EH (cell line): ENCODE data around the gene ABCC4.

ENCODE experiments used
- DNase-seq: peaks from one replicate; pipeline ENCODE4 v3.0.0-alpha.2; 2015; ENCODE audit warnings: low read depth

ABCC4 gene

DNA sequence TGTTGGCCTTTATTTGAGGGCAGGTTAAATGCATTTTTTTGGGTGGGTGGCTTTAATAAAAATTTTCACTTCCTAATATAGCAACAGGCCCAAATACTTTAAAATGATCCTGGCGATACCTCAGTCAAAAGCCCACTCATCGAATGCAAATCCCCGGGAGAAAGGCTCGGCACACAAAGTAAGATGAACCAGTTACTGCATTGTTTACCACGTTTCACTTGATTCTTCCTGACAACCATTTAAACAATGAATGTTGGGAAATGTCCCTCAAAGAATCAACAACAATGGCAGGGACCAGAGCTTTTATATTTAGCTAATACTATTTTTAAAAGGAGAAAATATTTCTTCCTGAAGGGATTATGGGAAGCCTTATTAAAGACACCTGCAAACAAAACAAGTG is 187.7 kb downstream of the ABCC4 start:
- DNase-seq, result no peak

DNA sequence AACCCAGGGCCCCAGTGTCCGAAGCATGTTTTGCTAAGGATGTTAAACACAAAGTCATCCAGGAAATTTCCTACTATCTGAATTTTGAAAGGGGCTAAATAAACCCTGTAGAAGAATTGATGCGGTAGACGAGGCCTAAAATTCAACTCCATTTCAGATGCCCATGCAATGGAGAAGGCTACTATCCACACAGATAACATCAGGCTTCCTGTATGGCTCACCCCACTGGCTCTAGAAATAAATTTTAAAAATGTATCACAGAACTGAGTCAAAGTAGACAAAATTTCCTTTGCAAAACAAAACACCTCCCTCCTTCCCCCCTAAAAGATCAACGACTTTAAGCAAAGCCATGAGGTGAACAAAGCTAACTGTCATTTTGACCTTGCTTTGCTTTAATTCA is 188.4 kb downstream of the ABCC4 start:
- peak; percentile 25 for DNase-seq

DNA sequence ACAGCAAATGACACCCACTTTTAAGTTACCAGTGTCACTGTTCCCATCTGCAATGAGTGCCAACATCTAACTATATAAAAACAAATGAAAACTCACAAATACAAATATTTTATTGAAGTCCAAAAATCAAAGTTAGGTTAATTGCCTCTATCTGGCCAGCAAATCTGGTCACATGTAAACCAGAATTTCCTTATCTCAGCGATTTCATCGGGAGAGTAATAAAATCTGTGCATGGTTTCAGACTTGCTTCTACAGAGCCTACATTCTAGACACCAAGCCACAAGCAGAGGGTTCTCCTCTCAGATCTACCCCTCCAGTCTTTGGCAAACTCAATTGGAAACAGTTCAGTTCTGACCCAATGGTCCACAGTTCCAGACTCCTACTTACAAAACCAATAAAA is 189.6 kb downstream of the ABCC4 start:
- DNase-seq, result no peak

- DNase-seq, result peak; percentile 15
These were observed 194.7 kb downstream of the ABCC4 start for GRCh38 chr13:95106562-95106961.

DNA sequence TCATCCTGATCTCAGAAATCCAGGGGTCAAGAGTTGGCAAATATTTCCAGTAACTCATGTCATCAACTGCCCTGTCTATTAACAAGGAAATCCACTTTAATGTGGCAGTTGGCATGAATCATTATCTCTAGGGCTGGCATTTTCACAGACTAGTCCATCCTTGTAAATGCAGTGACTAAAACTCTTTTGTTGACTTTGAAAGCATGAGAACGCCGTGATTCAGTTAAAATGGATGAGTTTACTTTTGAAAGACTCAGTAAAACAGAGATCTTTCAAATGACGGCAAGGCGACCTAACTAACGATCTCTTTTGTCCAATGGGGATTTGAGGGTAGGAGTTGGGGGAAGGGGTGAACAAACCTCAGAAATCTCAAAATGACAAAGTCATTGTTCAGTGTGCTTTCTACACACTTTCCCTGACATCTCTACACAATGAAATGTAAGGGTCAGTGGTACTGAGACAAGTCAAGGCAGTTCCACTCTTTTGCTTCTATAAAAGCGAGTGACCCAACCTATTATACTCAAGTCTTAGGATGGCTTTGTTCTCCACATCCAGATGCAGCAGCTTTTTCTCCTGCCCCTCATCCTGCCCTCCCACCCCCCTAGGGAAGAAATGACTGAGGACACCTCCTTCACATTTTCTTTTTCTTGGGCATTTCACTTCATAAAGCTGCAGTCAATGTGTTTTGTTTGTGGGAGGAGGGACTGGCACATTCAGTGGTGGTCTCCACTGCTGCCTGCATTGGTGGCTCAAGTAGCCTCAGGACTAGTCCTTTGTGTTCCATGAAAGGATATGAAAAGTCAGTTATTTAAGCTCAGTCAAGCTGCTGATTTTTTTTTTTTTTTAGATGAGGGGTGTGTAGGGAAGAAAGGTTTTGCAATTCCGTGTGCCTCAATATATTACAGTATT is 200.5 kb downstream of the ABCC4 start:
- DNase-seq, result peak; percentile 95

DNA sequence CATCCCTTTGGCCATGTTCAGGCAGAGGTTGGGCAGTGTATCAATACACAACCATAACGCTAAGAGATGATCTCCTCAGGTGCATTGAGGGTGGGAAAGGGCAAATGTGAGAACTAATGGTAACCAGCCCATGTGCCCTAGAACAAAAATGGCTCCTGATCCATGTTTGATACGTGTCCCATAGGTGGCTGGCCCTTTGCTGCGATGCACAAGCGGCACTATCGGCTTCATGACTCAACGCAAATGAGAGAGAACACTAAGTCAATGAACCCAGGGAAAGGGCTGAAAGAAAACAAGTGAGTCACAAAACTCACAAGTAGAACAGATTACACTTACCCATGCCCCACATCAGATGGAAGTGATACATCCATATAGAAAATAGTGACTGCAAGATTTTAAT is 201.7 kb downstream of the ABCC4 start:
- peak; percentile 60 for DNase-seq

- no peak for DNase-seq
These were observed 202.3 kb downstream of the ABCC4 start for GRCh38 chr13:95098916-95099315.

GRCh38 chr13:95091755-95092154 is 209.5 kb downstream of the ABCC4 start:
- DNase-seq, result no peak

DNA sequence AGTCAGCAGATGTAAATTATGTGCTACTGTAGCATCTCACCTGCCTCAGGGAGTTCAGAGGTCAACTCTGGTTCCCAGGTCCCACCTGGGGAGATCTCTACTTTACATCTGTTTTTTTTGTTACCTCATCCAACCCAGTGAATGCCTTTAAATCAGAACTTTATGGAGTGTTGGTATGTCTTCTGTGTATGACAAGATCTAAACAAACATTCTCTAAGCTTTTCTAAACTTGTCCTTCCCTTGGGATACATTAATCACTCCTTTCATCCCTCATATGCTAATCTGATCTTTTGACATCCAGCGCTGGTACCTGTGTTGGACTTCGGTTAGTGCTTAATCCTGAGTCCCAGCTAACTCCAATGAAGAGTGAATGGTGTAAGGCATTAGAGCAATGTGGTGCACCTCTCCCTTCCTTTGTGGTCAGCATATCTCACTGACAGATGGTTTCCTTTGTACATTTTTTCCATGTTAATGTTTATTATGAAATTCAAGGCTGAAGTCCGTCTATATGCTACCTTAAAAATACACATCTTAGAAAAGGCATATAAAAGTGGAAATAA is 213.4 kb downstream of the ABCC4 start:
- peak; percentile 46 for DNase-seq

GRCh38 chr13:95086761-95087160 is 214.5 kb downstream of the ABCC4 start:
- no peak for DNase-seq

- peak; percentile 88 for DNase-seq
These were observed 217.5 kb downstream of the ABCC4 start for GRCh38 chr13:95083758-95084157.

DNA sequence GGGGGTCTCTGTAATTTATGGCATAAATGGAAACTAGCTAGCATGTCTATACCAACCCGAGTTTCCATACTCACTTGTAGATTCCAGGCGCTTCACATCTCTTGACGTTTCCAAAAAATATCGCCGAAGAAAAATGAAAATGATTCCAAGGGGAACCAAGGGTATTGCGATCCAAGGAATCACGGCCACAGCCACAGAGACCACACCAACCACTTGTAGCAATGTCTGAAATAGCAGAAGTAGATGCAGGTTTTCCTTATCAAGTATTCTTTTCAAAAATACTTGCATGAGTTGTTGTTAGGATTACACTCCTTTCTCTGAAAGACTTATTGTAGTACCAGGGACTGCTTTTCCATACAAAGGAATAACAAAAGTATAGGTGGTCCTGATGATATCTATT is 218.2 kb downstream of the ABCC4 start:
- DNase-seq, result no peak

GRCh38 chr13:95075506-95075905 is 225.7 kb downstream of the ABCC4 start:
- peak; percentile 55 for DNase-seq

DNA sequence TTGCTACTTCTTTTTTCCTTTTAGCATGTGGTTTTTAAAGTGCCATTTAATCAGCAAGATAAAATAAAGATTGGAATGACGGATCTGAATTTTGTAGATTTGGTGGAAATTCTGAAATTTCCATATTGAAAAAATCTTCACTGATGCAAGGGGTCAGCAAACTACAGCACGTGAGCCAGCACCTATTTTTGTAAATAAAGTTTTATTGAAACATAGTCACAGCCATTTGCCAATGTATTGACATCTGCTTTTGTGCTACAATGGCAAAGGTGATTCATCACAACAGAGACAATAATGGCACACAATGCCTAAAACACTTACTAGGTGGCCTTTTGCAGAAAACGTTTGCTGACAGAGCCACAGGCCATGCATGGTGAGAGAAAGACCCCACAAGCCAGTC is 226.4 kb downstream of the ABCC4 start:
- DNase-seq, result no peak

GRCh38 chr13:95073747-95074311 is 227.4 kb downstream of the ABCC4 start:
- DNase-seq, result peak; percentile 81

- peak; percentile 49 for DNase-seq
These were observed 233.9 kb downstream of the ABCC4 start for GRCh38 chr13:95067303-95067702.

DNA sequence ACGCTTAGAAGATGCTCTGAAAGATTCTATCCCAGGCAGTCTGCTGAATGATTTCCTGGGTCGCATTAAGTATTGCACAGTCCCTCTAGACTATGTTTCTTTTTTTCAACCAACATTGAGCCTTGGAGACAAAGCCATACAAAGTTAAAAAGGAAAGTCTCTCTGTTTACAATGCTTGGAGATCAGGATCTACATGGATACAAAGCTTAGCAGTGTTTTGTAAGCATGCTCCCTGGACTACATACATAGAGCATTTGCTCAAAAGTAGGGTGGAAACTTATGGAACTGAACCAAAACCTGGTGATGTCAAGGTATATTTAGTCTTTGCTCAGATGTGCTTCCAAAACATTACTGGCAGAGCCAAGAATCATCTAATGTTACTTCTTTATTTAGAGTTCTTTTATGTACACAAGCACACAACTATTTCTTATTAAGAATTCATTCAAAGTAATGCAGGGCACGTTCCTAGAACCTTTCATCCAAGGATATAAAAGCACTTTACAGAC is 241.2 kb downstream of the ABCC4 start:
- no peak for DNase-seq

- DNase-seq, result no peak
These were observed 241.9 kb downstream of the ABCC4 start for GRCh38 chr13:95059306-95059705.

GRCh38 chr13:95058680-95059079 is 242.6 kb downstream of the ABCC4 start:
- no peak for DNase-seq

GRCh38 chr13:95056266-95056665 is 245.0 kb downstream of the ABCC4 start:
- no peak for DNase-seq

GRCh38 chr13:95050800-95051615 is 250.2 kb downstream of the ABCC4 start:
- no peak for DNase-seq

DNA sequence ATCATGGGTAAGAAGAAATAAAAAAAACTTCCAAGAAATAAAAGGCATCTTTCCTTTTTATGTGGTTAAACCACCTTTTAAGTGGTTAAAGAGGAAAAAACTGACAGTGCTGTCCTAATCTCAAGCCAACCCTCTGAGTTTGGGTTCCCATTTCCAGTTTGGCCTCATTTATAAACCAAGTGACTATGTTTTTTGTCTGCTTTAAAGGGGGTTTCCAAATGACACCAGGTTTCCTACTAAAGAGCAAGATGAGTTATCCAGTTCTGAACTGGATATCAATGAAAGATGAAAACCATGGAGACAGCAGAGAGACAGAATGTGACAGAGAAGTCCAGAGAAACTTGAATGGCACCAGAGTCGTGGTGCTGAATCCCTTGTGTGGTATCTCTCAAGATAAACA is 251.5 kb downstream of the ABCC4 start:
- DNase-seq, result no peak
